IMR-90 (cell line): Measurements from ENCODE around the gene MYNN. TPM values are rescaled to one million over a fixed set of nuclear protein-coding genes. Genes with fewer than 3 reads are reported as not detected.

Source experiments
- ATAC-seq: fragments of 200-7000 bp; cut with Tn5 transposase; 2 replicates; pipeline ENCODE4 v1.9.1; 2020; ENCODE audit warnings: low read depth, mild to moderate bottlenecking, moderate library complexity
- BruUV-seq: library from RNA; stranded (reverse); fragments of 400-500 nt; replicated peaks from 2 replicates; lab custom pipeline; 2021; lab: Mats Ljungman, UMichigan
- CTCF ChIA-PET: fragments of 300-600 bp; formaldehyde crosslinking; extraction: SDS; loops from one replicate; lab custom pipeline; 2021; ENCODE audit warnings: antibody characterized with exemption; lab: Yijun Ruan, JAX
- POLR2A ChIA-PET: fragments of 300-600 bp; sonication (Branson Sonifier 250); formaldehyde crosslinking; loops from one replicate; lab custom pipeline; 2022; ENCODE audit warnings: antibody characterized with exemption; ENCODE audit not compliant: unreplicated experiment; lab: Charles Lee
- DNase-seq: peaks from one replicate; pipeline ENCODE4 v3.0.0; 2013
- H2AFZ ChIP-seq: replicated peaks from 2 replicates; pipeline ENCODE3; 2013; ENCODE audit warnings: low read length, mild to moderate bottlenecking; ENCODE audit not compliant: poor library complexity
- H2AK5ac ChIP-seq: 2 replicates; pipeline ENCODE4 v1.6.1; 2013; ENCODE audit warnings: low read depth, low read length, inconsistent platforms
- H2AK9ac ChIP-seq: replicated peaks from 2 replicates; pipeline ENCODE3; 2013; ENCODE audit warnings: mild to moderate bottlenecking, low read depth, low read length, moderate library complexity; ENCODE audit not compliant: poor library complexity
- H2BK120ac ChIP-seq: 2 replicates; pipeline ENCODE4 v1.6.1; 2013; ENCODE audit warnings: low read depth, low read length, inconsistent platforms
- H2BK15ac ChIP-seq: 3 replicates; pipeline ENCODE4 v1.6.1; 2013; ENCODE audit warnings: low read depth, low read length, inconsistent platforms
- H2BK20ac ChIP-seq: 2 replicates; pipeline ENCODE4 v1.6.1; 2013; ENCODE audit warnings: low read depth, mild to moderate bottlenecking, inconsistent platforms, low read length, moderate library complexity
- H2BK5ac ChIP-seq: 2 replicates; pipeline ENCODE4 v1.6.1; 2013; ENCODE audit warnings: mild to moderate bottlenecking, low read depth, low read length, inconsistent platforms; ENCODE audit not compliant: poor library complexity, severe bottlenecking
- H3K14ac ChIP-seq: replicated peaks from 2 replicates; pipeline ENCODE4 v1.6.1; 2013; ENCODE audit warnings: low read depth, low read length, inconsistent platforms
- H3K18ac ChIP-seq: 2 replicates; pipeline ENCODE4 v1.6.1; 2013; ENCODE audit warnings: low read depth, low read length, control low read depth
- H3K23ac ChIP-seq: 2 replicates; pipeline ENCODE4 v1.6.1; 2013; ENCODE audit warnings: low read depth, low read length, inconsistent platforms
- H3K27ac ChIP-seq: 2 replicates; pipeline ENCODE4 v1.5.1; 2013; ENCODE audit warnings: mild to moderate bottlenecking, control low read depth, low read length; ENCODE audit not compliant: insufficient read depth
- H3K27me3 ChIP-seq: 2 replicates; pipeline ENCODE4 v1.6.1; 2013; ENCODE audit warnings: low read length; ENCODE audit not compliant: control insufficient read depth, insufficient read depth
- H3K36me3 ChIP-seq: 2 replicates; pipeline ENCODE4 v1.6.1; 2013; ENCODE audit warnings: low read length, mixed read lengths; ENCODE audit not compliant: control insufficient read depth, insufficient read depth
- H3K4ac ChIP-seq: 2 replicates; pipeline ENCODE4 v1.6.1; 2013; ENCODE audit warnings: low read depth, low read length, inconsistent platforms
- H3K4me1 ChIP-seq: 2 replicates; pipeline ENCODE4 v1.6.1; 2013; ENCODE audit warnings: low read length, mixed read lengths; ENCODE audit not compliant: control insufficient read depth, insufficient read depth
- H3K4me2 ChIP-seq: 2 replicates; pipeline ENCODE4 v1.6.1; 2013; ENCODE audit warnings: low read depth, mild to moderate bottlenecking, control low read depth, low read length, moderate library complexity
- H3K4me3 ChIP-seq: 2 replicates; pipeline ENCODE4 v1.5.1; 2013; ENCODE audit warnings: low read depth, mild to moderate bottlenecking, control low read depth, low read length, moderate library complexity; ENCODE audit not compliant: insufficient read depth
- H3K56ac ChIP-seq: 2 replicates; pipeline ENCODE4 v1.6.1; 2013; ENCODE audit warnings: low read length, inconsistent platforms; ENCODE audit not compliant: insufficient read depth; ENCODE audit errors: extremely low read depth
- H3K79me1 ChIP-seq, 2 experiments: 2 replicates each; pipeline ENCODE4 v1.6.1; 2013; ENCODE audit warnings: low read length in 2 of 2, inconsistent platforms in 1 of 2, low read depth in 1 of 2
- H3K9ac ChIP-seq: 2 replicates; pipeline ENCODE4 v1.6.1; 2013; ENCODE audit warnings: low read depth, low read length, control low read depth
- H3K9me1 ChIP-seq: 2 replicates; pipeline ENCODE4 v1.6.1; 2013; ENCODE audit warnings: low read length, inconsistent platforms; ENCODE audit not compliant: insufficient read depth
- H3K9me3 ChIP-seq: 2 replicates; pipeline ENCODE4 v1.6.1; 2013; ENCODE audit warnings: low read length; ENCODE audit not compliant: control insufficient read depth, insufficient read depth
- H4K20me1 ChIP-seq: 2 replicates; pipeline ENCODE4 v1.6.1; 2013; ENCODE audit warnings: low read length, inconsistent platforms; ENCODE audit not compliant: insufficient read depth
- H4K5ac ChIP-seq: 2 replicates; pipeline ENCODE4 v1.6.1; 2013; ENCODE audit warnings: mild to moderate bottlenecking, low read depth, low read length, control low read depth
- H4K8ac ChIP-seq, 2 experiments: 2 replicates each; pipeline ENCODE4 v1.6.1; 2013; ENCODE audit warnings: low read depth in 2 of 2, low read length in 2 of 2, control low read depth in 1 of 2, inconsistent platforms in 1 of 2
- H4K91ac ChIP-seq: 2 replicates; pipeline ENCODE4 v1.6.1; 2013; ENCODE audit warnings: low read depth, low read length, inconsistent platforms; ENCODE audit not compliant: insufficient read depth
- RAD21 ChIP-seq: IDR thresholded peaks from 2 replicates; pipeline ENCODE4 v1.6.1; 2012; ENCODE audit warnings: low read length, improper control_type of control experiment
- WGBS, 2 experiments: methylation state at CpG; one replicate each; pipeline versions ENCODE4 v1.1.5 to v1.1.7; 2013; ENCODE audit warnings: missing lambda C conversion rate in 2 of 2; ENCODE audit not compliant: insufficient read length in 1 of 2; ENCODE audit errors: extremely low coverage in 2 of 2; 5-methylcytosine and 5-hydroxymethylcytosine counted together
- dilution Hi-C: fragments of 300-500 bp; cut with HindIII; formaldehyde crosslinking; loops from one replicate; pipeline ENCODE4 v1.14.3; 2018; ENCODE audit warnings: low sequenced_read_pairs; ENCODE audit not compliant: unreplicated experiment
- in situ Hi-C: fragments of 300-500 bp; cut with MboI; formaldehyde crosslinking; loops from 3 replicates; pipeline ENCODE4 v1.14.3; 2019; ENCODE audit warnings: low sequenced_read_pairs, inconsistent platforms, mixed read lengths
- intact Hi-C: fragments of 100-400 bp; cut with micrococcal nuclease; formaldehyde crosslinking; loops from 2 replicates; pipeline ENCODE4 v1.10.0; 2022
- polyA plus RNA-seq, 3 experiments: library from polyadenylated mRNA; depleted of rRNA; stranded (reverse); fragments of >200 nt; gene quantifications; 2 replicates each; pipeline ENCODE4 v1.2.3, GENCODE V29; 2012; ENCODE audit warnings: low replicate concordance in 1 of 3
- total RNA-seq: library from RNA; depleted of rRNA; stranded (reverse); fragments of >200 nt; gene quantifications from 2 replicates; pipeline ENCODE4 v1.2.3, GENCODE V29; 2012
- TF ChIP-seq, protein P1 (sequence below): fragments of 150-350 bp; IDR thresholded peaks from 2 replicates; pipeline ENCODE4 v1.6.1; 2016; ENCODE audit warnings: low read depth, mild to moderate bottlenecking, low read length, moderate library complexity, borderline replicate concordance

Gene MYNN
- total and polyA plus RNA-seq, 2 of the 4 experiments (the other 2 are of a cell fraction): 11.8 to 26.9 TPM

DNA sequence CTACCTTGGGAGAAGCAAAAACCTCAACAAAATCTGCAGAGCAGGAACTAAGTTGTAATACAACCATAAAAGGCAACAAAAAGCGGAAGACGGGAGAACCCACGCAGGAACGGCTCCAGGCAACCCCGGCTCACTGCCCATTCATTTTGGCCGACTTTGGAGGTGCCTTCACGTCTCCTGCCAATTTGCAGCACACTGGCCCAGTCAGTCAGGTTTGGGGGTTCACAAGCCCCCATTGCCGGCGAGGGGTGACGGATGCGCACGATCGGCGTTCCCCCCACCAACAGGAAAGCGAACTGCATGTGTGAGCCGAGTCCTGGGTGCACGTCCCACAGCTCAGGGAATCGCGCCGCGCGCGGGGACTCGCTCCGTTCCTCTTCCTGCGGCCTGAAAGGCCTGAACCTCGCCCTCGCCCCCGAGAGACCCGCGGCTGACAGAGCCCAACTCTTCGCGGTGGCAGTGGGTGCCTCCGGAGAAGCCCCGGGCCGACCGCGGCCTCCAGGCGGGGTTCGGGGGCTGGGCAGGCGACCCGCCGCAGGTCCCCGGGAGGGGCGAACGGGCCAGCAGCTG is 8.8 kb upstream of the MYNN start:
- H3K4me2 ChIP-seq: peak overlapping the region; percentile 97

More for the DNA sequence above, 8.8 kb upstream of the MYNN start:
- H3K9ac ChIP-seq: peak overlapping the region; percentile 92
- peak overlapping the region; percentile 97 for H2AK9ac ChIP-seq
- no peaks in the 10 kb centered on the region for H3K79me1 ChIP-seq
- peak overlapping the region; percentile 84 to 98 for H4K8ac ChIP-seq
- H3K23ac ChIP-seq: peak overlapping the region; percentile 95
- H3K9me3 ChIP-seq: peaks cover 3% of the 10 kb centered on the region; the same call in 1 of the 2 replicates
- H3K27ac ChIP-seq: peak overlapping the region; percentile 88
- peak overlapping the region; percentile 92 for H4K91ac ChIP-seq
- H2BK120ac ChIP-seq: peak overlapping the region; percentile 57
- H3K18ac ChIP-seq: peak overlapping the region; percentile 73
- ATAC-seq (peak; percentile 39), DNase-seq (peak; percentile 29)
- POLR2A ChIA-PET: interaction anchor here (1.0 kb wide), 1 partner anchor 48 kb away, joined by 3 read pairs; no protein-coding TSS in a partner anchor
- intact Hi-C loops: no loop called here
- H2BK15ac ChIP-seq: no peak overlapping the region
- dilution Hi-C loops: no loop called here
- peak overlapping the region; percentile 96 for H2AFZ ChIP-seq
- H3K4me3 ChIP-seq: peak overlapping the region; percentile 89
- H3K9me1 ChIP-seq: no peaks in the 10 kb centered on the region
- CTCF ChIA-PET: no interaction called here
- in situ Hi-C loops: loop anchor here (25.0 kb wide), 1 partner anchor 1677 kb away; the partner anchor contains the start of gene GOLIM4
- WGBS, 2 experiments: 5% methylated on average over 36 of the region's 46 CpGs; no CpG with 5 or more reads in 1 of the 2 experiments
- H3K4me1 ChIP-seq: peaks cover 7% of the 10 kb centered on the region; the same call in 1 of the 2 replicates
- H4K20me1 ChIP-seq: no peaks in the 10 kb centered on the region
- H2BK20ac ChIP-seq: no peak overlapping the region
- H3K14ac ChIP-seq: peak overlapping the region; percentile 98
- H3K36me3 ChIP-seq: no peaks in the 10 kb centered on the region
- H2AK5ac ChIP-seq: peak overlapping the region; percentile 93
- H3K56ac ChIP-seq: peak overlapping the region; percentile 87
- peak overlapping the region; percentile 99 for H3K4ac ChIP-seq
- TF ChIP-seq, protein P1, sequence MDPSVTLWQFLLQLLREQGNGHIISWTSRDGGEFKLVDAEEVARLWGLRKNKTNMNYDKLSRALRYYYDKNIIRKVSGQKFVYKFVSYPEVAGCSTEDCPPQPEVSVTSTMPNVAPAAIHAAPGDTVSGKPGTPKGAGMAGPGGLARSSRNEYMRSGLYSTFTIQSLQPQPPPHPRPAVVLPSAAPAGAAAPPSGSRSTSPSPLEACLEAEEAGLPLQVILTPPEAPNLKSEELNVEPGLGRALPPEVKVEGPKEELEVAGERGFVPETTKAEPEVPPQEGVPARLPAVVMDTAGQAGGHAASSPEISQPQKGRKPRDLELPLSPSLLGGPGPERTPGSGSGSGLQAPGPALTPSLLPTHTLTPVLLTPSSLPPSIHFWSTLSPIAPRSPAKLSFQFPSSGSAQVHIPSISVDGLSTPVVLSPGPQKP: 0 out of 2 replicates have a peak, but pooled peaks have one; percentile 6
- TF ChIP-seq RAD21: no peak
- H2BK5ac ChIP-seq: peak overlapping the region; percentile 80
- H3K27me3 ChIP-seq: no peaks in the 10 kb centered on the region
- peak overlapping the region; percentile 100 for H4K5ac ChIP-seq
- BruUV-seq: no TSS peak
